HG02588 (cell line): ENCODE results near the gene EXOSC3.

Experiments
- ATAC-seq: cut with Tn5 transposase; IDR thresholded peaks from one replicate; pipeline ENCODE4 v1.9.1; 2021; ENCODE audit warnings: mild to moderate bottlenecking, moderate library complexity; ENCODE audit not compliant: unreplicated experiment

The EXOSC3 gene

DNA sequence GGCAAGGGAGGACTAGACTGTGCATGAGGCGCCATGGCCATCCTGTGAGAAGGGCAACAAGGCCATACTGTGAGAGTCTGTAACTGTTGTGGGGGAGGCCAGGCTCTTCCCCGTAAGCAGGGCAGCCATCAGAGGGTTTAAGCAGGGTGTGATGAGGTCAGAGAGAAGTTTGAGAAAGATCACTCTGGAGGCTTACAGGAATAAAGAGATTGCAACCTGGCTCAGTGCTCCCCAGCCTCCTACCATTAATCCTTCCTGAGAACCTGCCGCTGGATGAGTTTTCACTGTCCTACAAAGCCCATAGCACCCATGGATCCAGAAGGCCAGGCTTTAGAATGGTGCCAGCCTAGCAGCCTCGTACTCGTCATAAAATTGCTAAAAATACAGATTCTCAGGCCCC is 45.6 kb downstream of the EXOSC3 start:
- ATAC-seq = no peak

DNA sequence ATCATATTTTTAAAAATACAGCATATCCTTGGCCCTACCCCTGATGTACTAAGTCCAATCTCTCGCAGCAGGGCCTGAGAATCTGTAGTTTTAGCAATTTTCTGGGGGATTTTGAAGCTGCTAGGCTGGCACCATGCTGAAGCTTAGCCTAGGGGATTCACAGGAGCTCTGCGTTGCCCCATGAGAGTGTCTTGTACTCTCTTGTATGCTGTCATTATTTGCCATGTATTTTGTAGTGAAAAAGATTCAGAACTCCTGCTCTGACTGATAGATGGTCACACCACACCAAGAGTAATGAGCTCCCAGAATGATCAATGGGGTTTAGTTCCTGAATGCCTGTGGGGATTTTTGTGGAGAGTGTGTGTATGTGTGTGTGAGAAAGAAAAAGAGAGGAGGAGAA is 51.9 kb downstream of the EXOSC3 start:
- no peak for ATAC-seq

DNA sequence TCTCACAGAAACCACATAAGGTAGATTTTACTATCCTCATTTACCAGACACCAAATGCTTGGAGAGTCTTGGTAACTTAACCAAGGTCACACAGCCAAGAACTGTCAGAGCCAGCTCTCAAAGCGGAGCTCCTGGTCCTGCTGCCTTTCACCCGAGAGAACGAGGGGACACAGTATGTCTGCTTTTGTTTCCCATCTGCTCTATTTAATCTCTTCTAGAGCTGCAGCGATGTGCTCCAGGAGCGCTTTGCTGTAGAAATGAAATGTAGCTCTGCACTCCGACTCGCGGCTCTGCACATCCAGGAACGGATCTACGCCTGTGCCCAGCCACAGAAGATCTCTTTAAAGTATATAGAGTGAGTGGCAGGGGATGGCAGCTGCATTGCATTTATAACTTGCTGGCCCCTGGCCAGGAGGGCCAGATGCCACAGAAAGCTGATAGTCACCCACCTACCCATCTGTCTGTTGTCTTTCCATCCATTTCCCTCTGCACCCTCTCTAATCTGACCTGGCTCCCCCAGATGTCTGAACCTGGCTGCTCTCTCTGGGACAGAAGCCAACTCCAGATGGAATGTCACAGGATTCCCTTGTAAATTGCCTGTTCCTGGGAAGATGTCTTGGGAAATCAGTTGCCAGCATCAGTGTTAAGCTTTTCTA is 52.6 kb downstream of the EXOSC3 start:
- no peak for ATAC-seq

DNA sequence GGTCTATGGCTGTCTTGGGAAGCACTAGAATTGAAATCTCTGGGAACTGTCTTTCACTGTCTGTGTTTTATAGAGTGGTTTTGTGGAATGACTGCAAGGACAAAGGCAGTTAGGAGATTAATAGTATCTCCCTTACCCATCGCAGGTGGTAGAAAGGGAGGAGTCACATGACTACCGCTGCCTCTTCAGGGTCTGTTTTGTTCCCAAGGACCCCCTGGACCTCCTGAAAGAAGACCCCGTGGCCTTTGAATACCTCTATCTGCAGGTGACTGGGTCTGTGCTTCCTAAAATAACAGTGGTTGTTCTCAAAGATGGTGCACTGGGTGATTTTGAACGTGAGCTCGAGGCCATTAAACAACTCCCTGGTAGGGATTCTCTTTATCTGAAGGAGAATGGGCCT is 54.0 kb downstream of the EXOSC3 start:
- no peak for ATAC-seq

DNA sequence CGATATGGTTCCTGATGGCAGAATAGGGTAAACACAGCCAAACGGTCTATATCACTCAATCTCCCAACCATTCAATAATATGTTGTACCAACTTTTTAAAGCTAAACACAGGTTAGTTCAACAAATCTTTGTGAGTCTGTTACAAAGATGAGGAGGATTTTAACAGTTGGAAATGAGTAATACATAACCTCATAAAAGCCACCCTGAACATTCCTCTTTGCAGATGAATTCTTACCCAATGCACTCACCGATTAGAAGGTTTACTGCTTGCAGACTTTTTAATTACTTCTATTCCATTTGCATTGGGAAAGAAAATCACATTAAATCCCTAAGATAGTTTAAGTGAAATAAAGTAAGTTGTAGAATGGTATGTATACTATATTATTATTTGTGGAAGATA is 54.6 kb downstream of the EXOSC3 start:
- ATAC-seq = no peak
